H1 (cell line): Measurements from ENCODE around the gene MAPT. TPM values are rescaled to one million over a fixed set of nuclear protein-coding genes. Genes with fewer than 3 reads are reported as not detected.

Experiments used
- CTCF ChIA-PET: fragments of 300-600 bp; sonication (Branson Sonifier 250); formaldehyde crosslinking; loops from one replicate; lab custom pipeline; 2021; ENCODE audit not compliant: partially characterized antibody; lab: Charles Lee
- POLR2A ChIA-PET: fragments of 300-600 bp; sonication (Branson Sonifier 250); formaldehyde crosslinking; loops from one replicate; lab custom pipeline; 2021; ENCODE audit warnings: inconsistent platforms; ENCODE audit not compliant: partially characterized antibody; lab: Charles Lee
- DNase-seq, 2 experiments: peaks; one replicate each; pipeline versions ENCODE4 v3.0.0 to v3.0.0-alpha.2; 2010 to 2022; ENCODE audit warnings: low spot score in 2 of 2, low read depth in 1 of 2, mixed read lengths in 1 of 2
- FAIRE-seq: peaks from 2 replicates; lab custom pipeline; 2011; peaks lifted over from hg19 to GRCh38; lab: Jason Lieb, UNC
- H2AFZ ChIP-seq: 2 replicates; pipeline ENCODE4 v1.8.1; 2012; ENCODE audit warnings: low read length, inconsistent platforms
- H2AK5ac ChIP-seq: 2 replicates; pipeline ENCODE4 v1.6.1; 2013; ENCODE audit warnings: low read depth, low read length
- H2BK120ac ChIP-seq: replicated peaks from 2 replicates; pipeline ENCODE3; 2013; ENCODE audit warnings: low read depth, low read length, inconsistent platforms
- H2BK12ac ChIP-seq: 2 replicates; pipeline ENCODE4 v1.6.1; 2013; ENCODE audit warnings: low read depth, low read length
- H2BK15ac ChIP-seq: 2 replicates; pipeline ENCODE4 v1.6.1; 2013; ENCODE audit warnings: low read length
- H2BK20ac ChIP-seq: 2 replicates; pipeline ENCODE4 v1.6.1; 2013; ENCODE audit warnings: low read length
- H2BK5ac ChIP-seq: 2 replicates; pipeline ENCODE4 v1.6.1; 2013; ENCODE audit warnings: low read depth, low read length
- H3K14ac ChIP-seq: 2 replicates; pipeline ENCODE4 v1.6.1; 2013; ENCODE audit warnings: inconsistent platforms; ENCODE audit not compliant: insufficient read length
- H3K18ac ChIP-seq: 2 replicates; pipeline ENCODE4 v1.6.1; 2013; ENCODE audit warnings: low read length; ENCODE audit errors: extremely low read depth
- H3K23ac ChIP-seq: 2 replicates; pipeline ENCODE4 v1.6.1; 2013; ENCODE audit warnings: inconsistent platforms; ENCODE audit not compliant: insufficient read length
- H3K23me2 ChIP-seq: 2 replicates; pipeline ENCODE4 v1.6.1; 2013; ENCODE audit warnings: low read depth, low read length
- H3K27ac ChIP-seq: 2 replicates; pipeline ENCODE4 v1.6.1; 2011; ENCODE audit warnings: low read depth, low read length, inconsistent platforms
- H3K27me3 ChIP-seq, 4 experiments: replicated peaks in 1 of 4; 1 replicate in 1 of 4; 2 replicates in 3 of 4; pipeline versions ENCODE4 v1.6.1 to v1.8.1; 2011 to 2013; ENCODE audit warnings: low read length in 3 of 4, mild to moderate bottlenecking in 3 of 4, inconsistent platforms in 2 of 4, mixed read lengths in 2 of 4, moderate library complexity in 1 of 4; ENCODE audit not compliant: control insufficient read depth in 3 of 4, insufficient read depth in 3 of 4; ENCODE audit errors: extremely low read depth in 1 of 4
- H3K36me3 ChIP-seq, 4 experiments: 2 replicates each; pipeline versions ENCODE4 v1.6.1 to v1.8.1; 2011 to 2013; ENCODE audit warnings: mild to moderate bottlenecking in 4 of 4, low read length in 3 of 4, moderate library complexity in 2 of 4, control low read depth in 1 of 4, inconsistent platforms in 1 of 4; ENCODE audit not compliant: insufficient read depth in 4 of 4, control insufficient read depth in 2 of 4
- H3K4ac ChIP-seq: replicated peaks from 2 replicates; pipeline ENCODE3; 2013; ENCODE audit warnings: low read length, low read depth, mixed read lengths, inconsistent platforms; ENCODE audit not compliant: insufficient read length
- H3K4me1 ChIP-seq, 4 experiments: replicated peaks in 1 of 4; 1 replicate in 1 of 4; 2 replicates in 3 of 4; pipeline versions ENCODE4 v1.6.1 to v1.8.1; 2011 to 2013; ENCODE audit warnings: low read length in 3 of 4, inconsistent platforms in 2 of 4, mixed read lengths in 1 of 4; ENCODE audit not compliant: insufficient read depth in 4 of 4, control insufficient read depth in 3 of 4
- H3K4me2 ChIP-seq, 2 experiments: 2 replicates each; pipeline versions ENCODE4 v1.6.1 to v1.8.1; 2011 to 2013; ENCODE audit warnings: low read depth in 2 of 2, low read length in 2 of 2, control low read depth in 1 of 2, inconsistent platforms in 1 of 2, mild to moderate bottlenecking in 1 of 2; ENCODE audit not compliant: insufficient read depth in 1 of 2
- H3K4me3 ChIP-seq, 4 experiments: fragments of 200-600, 300-600 bp in 1 of 4; sonication (generic), shearing (Covaris generic), sonication (Bioruptor Twin) in 1 of 4; 2 replicates each; pipeline versions ENCODE4 v1.5.1 to v1.8.1; 2011 to 2016; ENCODE audit warnings: low read length in 4 of 4, low read depth in 3 of 4, control low read depth in 2 of 4, inconsistent platforms in 2 of 4, mild to moderate bottlenecking in 2 of 4, mixed read lengths in 1 of 4, moderate library complexity in 1 of 4; ENCODE audit not compliant: insufficient read depth in 2 of 4; ENCODE audit errors: extremely low read depth in 1 of 4
- H3K56ac ChIP-seq: replicated peaks from 2 replicates; pipeline ENCODE3; 2013; ENCODE audit warnings: low read depth, mild to moderate bottlenecking, mixed read lengths, low read length, inconsistent platforms; ENCODE audit not compliant: insufficient read length
- H3K79me1 ChIP-seq: 2 replicates; pipeline ENCODE4 v1.6.1; 2013; ENCODE audit warnings: low read depth, low read length, control low read depth
- H3K79me2 ChIP-seq, 2 experiments: 2 replicates each; pipeline versions ENCODE4 v1.6.1 to v1.8.1; 2012 to 2013; ENCODE audit warnings: low read length in 2 of 2, mild to moderate bottlenecking in 2 of 2, inconsistent platforms in 1 of 2; ENCODE audit not compliant: insufficient read depth in 2 of 2, control insufficient read depth in 1 of 2
- H3K9ac ChIP-seq, 4 experiments: replicated peaks in 1 of 4; 1 replicate in 1 of 4; 2 replicates in 3 of 4; pipeline versions ENCODE4 v1.6.1 to v1.8.1; 2011 to 2013; ENCODE audit warnings: low read depth in 3 of 4, low read length in 3 of 4, control low read depth in 2 of 4, mild to moderate bottlenecking in 2 of 4, moderate library complexity in 2 of 4, inconsistent platforms in 1 of 4; ENCODE audit errors: extremely low read depth in 1 of 4
- H3K9me3 ChIP-seq, 2 experiments: 2 replicates each; pipeline versions ENCODE4 v1.6.1 to v1.8.1; 2012 to 2013; ENCODE audit warnings: mild to moderate bottlenecking in 2 of 2, moderate library complexity in 2 of 2, control low read depth in 1 of 2, inconsistent platforms in 1 of 2, low read depth in 1 of 2, low read length in 1 of 2, mixed read lengths in 1 of 2; ENCODE audit not compliant: insufficient read depth in 2 of 2
- H4K20me1 ChIP-seq, 2 experiments: replicated peaks in 1 of 2; 2 replicates each; pipeline versions ENCODE3 to v1.8.1; 2011 to 2013; ENCODE audit warnings: inconsistent platforms in 2 of 2, low read length in 2 of 2, mild to moderate bottlenecking in 1 of 2; ENCODE audit not compliant: insufficient read depth in 2 of 2, control insufficient read depth in 1 of 2
- H4K5ac ChIP-seq: 2 replicates; pipeline ENCODE4 v1.6.1; 2013; ENCODE audit warnings: low read length, low read depth, mixed read lengths, inconsistent platforms; ENCODE audit not compliant: insufficient read length
- H4K8ac ChIP-seq: 2 replicates; pipeline ENCODE4 v1.8.0; 2013; ENCODE audit warnings: mild to moderate bottlenecking, moderate library complexity, low read length, inconsistent platforms; ENCODE audit not compliant: insufficient read depth; ENCODE audit errors: extremely low read depth
- H4K91ac ChIP-seq: replicated peaks from 2 replicates; pipeline ENCODE3; 2013; ENCODE audit warnings: low read length, mixed read lengths, inconsistent platforms; ENCODE audit not compliant: insufficient read length
- ASH2L ChIP-seq: fragments of 200-600, 300-600 bp; sonication (generic); IDR thresholded peaks from one replicate; pipeline ENCODE4 v1.7.1; 2017; ENCODE audit warnings: low read length
- CBX8 ChIP-seq: fragments of 300-800, 300-1000 bp; sonication (generic); IDR thresholded peaks from 2 replicates; pipeline ENCODE4 v1.7.1; 2016; ENCODE audit warnings: low read depth, low read length, borderline replicate concordance
- CTBP2 ChIP-seq: IDR thresholded peaks from 2 replicates; pipeline ENCODE4 v1.7.0; 2011; ENCODE audit warnings: borderline replicate concordance, mild to moderate bottlenecking, moderate library complexity, mixed read lengths, low read length; ENCODE audit not compliant: insufficient read depth, insufficient read length
- EP300 ChIP-seq, 2 experiments: IDR thresholded peaks; 1 replicate in 1 of 2; 2 replicates in 1 of 2; pipeline ENCODE4 v1.6.1; 2011 to 2012; ENCODE audit warnings: low read depth in 2 of 2, low read length in 2 of 2, mild to moderate bottlenecking in 2 of 2, borderline replicate concordance in 1 of 2, inconsistent platforms in 1 of 2, moderate library complexity in 1 of 2
- NANOG ChIP-seq: IDR thresholded peaks from 2 replicates; pipeline ENCODE4 v1.6.1; 2011; ENCODE audit warnings: low read length, low read depth, mild to moderate bottlenecking, inconsistent platforms; ENCODE audit not compliant: insufficient read depth, poor library complexity, severe bottlenecking
- RXRA ChIP-seq: IDR thresholded peaks from 2 replicates; pipeline ENCODE4 v1.6.1; 2011; ENCODE audit warnings: low read depth, mild to moderate bottlenecking, low read length, moderate library complexity; ENCODE audit not compliant: insufficient read depth
- SAP30 ChIP-seq: fragments of 300-600 bp; sonication (generic); IDR thresholded peaks from 2 replicates; pipeline ENCODE4 v1.7.1; 2012; ENCODE audit warnings: low read length, moderate library complexity, mild to moderate bottlenecking, inconsistent platforms; ENCODE audit not compliant: insufficient read depth, insufficient replicate concordance
- SIN3A ChIP-seq, 2 experiments: IDR thresholded peaks in 1 of 2; conservative IDR thresholded peaks in 1 of 2; 2 replicates each; pipeline ENCODE4 v1.6.1; 2011 to 2012; ENCODE audit warnings: low read length in 2 of 2, improper control_type of control experiment in 1 of 2, low read depth in 1 of 2, mild to moderate bottlenecking in 1 of 2
- TAF7 ChIP-seq: optimal IDR thresholded peaks from 2 replicates; pipeline ENCODE3; 2011; ENCODE audit warnings: low read depth, mild to moderate bottlenecking, inconsistent platforms, low read length, moderate library complexity, borderline replicate concordance
- TEAD4 ChIP-seq: IDR thresholded peaks from 2 replicates; pipeline ENCODE4 v1.6.1; 2012; ENCODE audit warnings: low read depth, low read length, inconsistent platforms, mixed read lengths
- YY1 ChIP-seq: IDR thresholded peaks from 2 replicates; pipeline ENCODE4 v1.6.1; 2011; ENCODE audit warnings: low read depth, mild to moderate bottlenecking, low read length
- WGBS, 2 experiments: shearing (Covaris generic) in 1 of 2; methylation state at CpG; one replicate each; pipeline versions ENCODE4 v1.1.6 to v1.1.7; 2013 to 2015; ENCODE audit warnings: low lambda C conversion rate in 2 of 2, mixed read lengths in 2 of 2, inconsistent platforms in 1 of 2, low coverage in 1 of 2, missing lambda C conversion rate in 1 of 2; ENCODE audit not compliant: insufficient replicate concordance in 2 of 2, insufficient coverage in 1 of 2, insufficient read length in 1 of 2; ENCODE audit errors: extremely low coverage in 1 of 2, missing lambda C conversion rate in 1 of 2; 5-methylcytosine and 5-hydroxymethylcytosine counted together
- polyA plus RNA-seq, 7 experiments: library from polyadenylated mRNA; depleted of rRNA in 3 of 7; stranded (reverse) in 5 of 7; unstranded in 2 of 7; fragments of >200 nt in 5 of 7; fragments of 200-250 nt in 2 of 7; gene quantifications; 1 replicate in 5 of 7; 2 replicates in 1 of 7; 4 replicates in 1 of 7; pipeline versions ENCODE4 v1.2.1 to v1.2.3, GENCODE V29; 2011 to 2013; ENCODE audit warnings: missing spikeins in 2 of 7, mixed read lengths in 2 of 7
- total RNA-seq: library from RNA; stranded (reverse); fragmentation: NEBNext Ultra II Directional; extraction: Animal tissue kit (Norgen Biotek cat#: 25700); gene quantifications from 2 replicates; pipeline ENCODE4 v1.2.1, GENCODE V29; 2021

MAPT gene
- total and polyA plus RNA-seq, 2 of the 8 experiments (the other 6 are each of a cell fraction or from before 2014, with no cell fraction given), result 0.54 to 1.7 TPM

DNA sequence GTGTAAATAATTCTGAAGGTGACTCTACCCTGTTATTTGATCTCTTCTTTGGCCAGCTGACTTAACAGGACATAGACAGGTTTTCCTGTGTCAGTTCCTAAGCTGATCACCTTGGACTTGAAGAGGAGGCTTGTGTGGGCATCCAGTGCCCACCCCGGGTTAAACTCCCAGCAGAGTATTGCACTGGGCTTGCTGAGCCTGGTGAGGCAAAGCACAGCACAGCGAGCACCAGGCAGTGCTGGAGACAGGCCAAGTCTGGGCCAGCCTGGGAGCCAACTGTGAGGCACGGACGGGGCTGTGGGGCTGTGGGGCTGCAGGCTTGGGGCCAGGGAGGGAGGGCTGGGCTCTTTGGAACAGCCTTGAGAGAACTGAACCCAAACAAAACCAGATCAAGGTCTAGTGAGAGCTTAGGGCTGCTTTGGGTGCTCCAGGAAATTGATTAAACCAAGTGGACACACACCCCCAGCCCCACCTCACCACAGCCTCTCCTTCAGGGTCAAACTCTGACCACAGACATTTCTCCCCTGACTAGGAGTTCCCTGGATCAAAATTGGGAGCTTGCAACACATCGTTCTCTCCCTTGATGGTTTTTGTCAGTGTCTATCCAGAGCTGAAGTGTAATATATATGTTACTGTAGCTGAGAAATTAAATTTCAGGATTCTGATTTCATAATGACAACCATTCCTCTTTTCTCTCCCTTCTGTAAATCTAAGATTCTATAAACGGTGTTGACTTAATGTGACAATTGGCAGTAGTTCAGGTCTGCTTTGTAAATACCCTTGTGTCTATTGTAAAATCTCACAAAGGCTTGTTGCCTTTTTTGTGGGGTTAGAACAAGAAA, 109.8 kb downstream of the MAPT start:
- no peak overlapping the region for H4K91ac ChIP-seq
- no peak overlapping the region for H3K4me2 ChIP-seq
- H3K56ac ChIP-seq, result no peak overlapping the region
- no peak overlapping the region for H3K18ac ChIP-seq
- H2BK15ac ChIP-seq, result no peak overlapping the region
- FAIRE-seq (no peak), DNase-seq (no peak)
- no peaks in the 10 kb centered on the region for H3K27me3 ChIP-seq
- no peaks in the 10 kb centered on the region for H3K9me3 ChIP-seq
- no peaks in the 10 kb centered on the region for H3K4me1 ChIP-seq
- no peaks in the 10 kb centered on the region for H3K79me1 ChIP-seq
- H3K79me2 ChIP-seq, result no peaks in the 10 kb centered on the region
- POLR2A ChIA-PET, result interaction anchor here (0.5 to 1.5 kb wide), 3 partner anchors 162 to 235 kb away, joined by 3 to 5 read pairs (median 3); partner anchors contain the start of gene KANSL1
- H3K23me2 ChIP-seq, result peaks cover 2% of the 10 kb centered on the region; the same call in 1 of the 2 replicates
- CTCF ChIA-PET, result interaction anchor here (0.5 to 3.6 kb wide), 19 partner anchors 8 to 273 kb away, joined by 3 to 31 read pairs (median 5); no protein-coding TSS in a partner anchor
- no peak overlapping the region for H4K8ac ChIP-seq
- no peak overlapping the region for H3K4me3 ChIP-seq
- H2BK5ac ChIP-seq, result no peak overlapping the region
- H3K14ac ChIP-seq, result no peak overlapping the region
- no peak overlapping the region for H2BK120ac ChIP-seq
- no peak overlapping the region for H4K5ac ChIP-seq
- H3K9ac ChIP-seq, result no peak overlapping the region
- no peak overlapping the region for H3K4ac ChIP-seq
- WGBS, 2 experiments, result 83% methylated on average over 6 of the region's 6 CpGs; no CpG with 5 or more reads in 1 of the 2 experiments
- H2BK20ac ChIP-seq, result no peak overlapping the region
- H2BK12ac ChIP-seq, result no peak overlapping the region
- H3K36me3 ChIP-seq, result no peaks in the 10 kb centered on the region
- no peak overlapping the region for H3K23ac ChIP-seq
- no peak overlapping the region for H2AK5ac ChIP-seq
- H4K20me1 ChIP-seq, result no peaks in the 10 kb centered on the region
- H3K27ac ChIP-seq, result no peak overlapping the region
- no peak overlapping the region for H2AFZ ChIP-seq
- no peak for TF ChIP-seq CTBP2
- TF ChIP-seq CBX8, result no peak
- TF ChIP-seq EP300 (IDR thresholded peaks at IDR 0.05; ENCODE audit: borderline replicate concordance in 1 of 2, low read depth in 2 of 2, low read length in 2 of 2), result no peak
- no peak for TF ChIP-seq TEAD4
- no peak for TF ChIP-seq RXRA
- no peak for TF ChIP-seq NANOG
- TF ChIP-seq TAF7, result no peak
- no peak for TF ChIP-seq ASH2L
- no peak for TF ChIP-seq YY1
- no peak for TF ChIP-seq SIN3A (conservative IDR thresholded peaks at IDR 0.05 in 1 of 2, IDR thresholded peaks at IDR 0.05 in 1 of 2; ENCODE audit: low read depth in 1 of 2, low read length in 2 of 2)
- TF ChIP-seq SAP30, result no peak
